ENCODE results near the gene SEC24A.
"Not testable (repeated sequence)": the region's sequence is repeated elsewhere in the genome, so short reads cannot be mapped to it uniquely, and the experiment has no call there.

Gene SEC24A

GRCh38 chr5:134648425-134649162 is at the start of gene SEC24A:
TSS of gene SEC24A (plus strand) at chr5:134648785. CDS start at chr5:134649077, 292 bp downstream.
- peak; percentile 73 for DNase-seq

GRCh38 chr5:134599820-134600219 is 48.8 kb upstream of the SEC24A start:
- not testable (repeated sequence) for DNase-seq

- no peak for DNase-seq
These were observed 48.0 kb upstream of the SEC24A start for GRCh38 chr5:134600600-134600999.

- no peak for DNase-seq
These were observed 45.5 kb upstream of the SEC24A start for GRCh38 chr5:134603059-134603458.

GRCh38 chr5:134604908-134605307 is 43.7 kb upstream of the SEC24A start:
- DNase-seq = no peak

- no peak for DNase-seq
These were observed 41.9 kb upstream of the SEC24A start for GRCh38 chr5:134606726-134607125.

GRCh38 chr5:134608555-134608954 is 40.0 kb upstream of the SEC24A start:
- DNase-seq = no peak

- no peak for DNase-seq
These were observed 39.2 kb upstream of the SEC24A start for GRCh38 chr5:134609232-134609851.

GRCh38 chr5:134610725-134611124 is 37.9 kb upstream of the SEC24A start:
- DNase-seq = no peak

- DNase-seq = no peak
These were observed 37.1 kb upstream of the SEC24A start for GRCh38 chr5:134611515-134611914.

GRCh38 chr5:134614450-134615085 is 34.0 kb upstream of the SEC24A start:
- DNase-seq = no peak

- DNase-seq = no peak
These were observed 28.0 kb upstream of the SEC24A start for GRCh38 chr5:134620634-134621033.

GRCh38 chr5:134625559-134625958 is 23.0 kb upstream of the SEC24A start:
- no peak for DNase-seq

GRCh38 chr5:134626369-134627014 is 22.1 kb upstream of the SEC24A start:
- DNase-seq = no peak

GRCh38 chr5:134634227-134634626 is 14.4 kb upstream of the SEC24A start:
- no peak for DNase-seq

- DNase-seq = not testable (repeated sequence)
These were observed 13.2 kb upstream of the SEC24A start for GRCh38 chr5:134635366-134635765.

- DNase-seq = no peak
These were observed 11.4 kb upstream of the SEC24A start for GRCh38 chr5:134637116-134637721.

GRCh38 chr5:134638760-134639201 is 9.8 kb upstream of the SEC24A start:
- DNase-seq = no peak

GRCh38 chr5:134642931-134643530 is 5.6 kb upstream of the SEC24A start:
- no peak for DNase-seq

GRCh38 chr5:134647750-134648424 is 698 bp upstream of the SEC24A start:
- DNase-seq = no peak

GRCh38 chr5:134649163-134649835 is 714 bp downstream of the SEC24A start:
- DNase-seq = no peak

Data from GDM1 (cell line).